GM12878 (cell line): Measurements from ENCODE around the gene NFE2L3. TPM values are rescaled to one million over a fixed set of nuclear protein-coding genes. Genes with fewer than 3 reads are reported as not detected.
A peak's percentile ranks its signal among the peaks of the same experiment; 100 is the strongest.

Source experiments
- CHD1 ChIP-seq: IDR thresholded peaks from 2 replicates; pipeline ENCODE4 v1.6.1; 2012; ENCODE audit warnings: low read depth, low read length, improper control_type of control experiment
- CREB1 ChIP-seq: IDR thresholded peaks from 2 replicates; pipeline ENCODE4 v1.6.1; 2012; ENCODE audit warnings: low read depth, mild to moderate bottlenecking, inconsistent platforms
- EGR1 ChIP-seq, 2 experiments: IDR thresholded peaks; 1 replicate in 1 of 2; 2 replicates in 1 of 2; pipeline ENCODE4 v1.6.1; 2011 to 2012; ENCODE audit warnings: low read depth in 2 of 2, low read length in 2 of 2, borderline replicate concordance in 1 of 2, mild to moderate bottlenecking in 1 of 2, moderate library complexity in 1 of 2
- IKZF1 ChIP-seq: fragments of 450-650 bp; conservative IDR thresholded peaks from 2 replicates; pipeline ENCODE4 v1.6.1; 2017; ENCODE audit warnings: antibody characterized with exemption, mild to moderate bottlenecking
- MEF2B ChIP-seq: fragments of 450-650 bp; IDR thresholded peaks from 2 replicates; pipeline ENCODE4 v1.6.1; 2018; ENCODE audit warnings: mild to moderate bottlenecking, moderate library complexity; ENCODE audit not compliant: partially characterized antibody, poor library complexity, severe bottlenecking
- NR2C1 ChIP-seq: fragments of 450-650 bp; IDR thresholded peaks from 2 replicates; pipeline ENCODE4 v1.6.1; 2017; ENCODE audit warnings: antibody characterized with exemption, mild to moderate bottlenecking, moderate library complexity
- PAX8 ChIP-seq: fragments of 450-650 bp; IDR thresholded peaks from 2 replicates; pipeline ENCODE4 v1.6.1; 2017; ENCODE audit warnings: mild to moderate bottlenecking, moderate library complexity
- RUNX3 ChIP-seq: IDR thresholded peaks from 2 replicates; pipeline ENCODE4 v1.6.1; 2012; ENCODE audit warnings: low read length, inconsistent platforms
- SMARCA5 ChIP-seq: fragments of 450-650 bp; IDR thresholded peaks from 2 replicates; pipeline ENCODE4 v1.6.1; 2017; ENCODE audit warnings: mild to moderate bottlenecking
- YY1 ChIP-seq: IDR thresholded peaks from 2 replicates; pipeline ENCODE4 v1.6.1; 2011; ENCODE audit warnings: low read depth, mild to moderate bottlenecking, low read length
- ZSCAN29 ChIP-seq: fragments of 450-650 bp; IDR thresholded peaks from 2 replicates; pipeline ENCODE4 v1.6.1; 2017; ENCODE audit warnings: mild to moderate bottlenecking, moderate library complexity
- polyA plus RNA-seq, 11 experiments: library from polyadenylated mRNA; depleted of rRNA in 4 of 11; unstranded in 6 of 11; stranded (reverse) in 5 of 11; fragments of >200 nt; fragmentation: Nextera tagmentation in 4 of 11; fragmentation: Illumina TruSeq in 1 of 11; extraction: Ambion mirVana in 4 of 11; extraction: Trizol in 1 of 11; gene quantifications; 1 replicate in 1 of 11; 2 replicates in 10 of 11; pipeline versions ENCODE4 v1.2.1 to v1.2.3, GENCODE V29; 2011 to 2016; ENCODE audit warnings: inconsistent platforms in 2 of 11, missing spikeins in 2 of 11, low read depth in 1 of 11
- total RNA-seq, 4 experiments: library from RNA; depleted of rRNA in 3 of 4; stranded (reverse); fragments of >200 nt in 3 of 4; fragmentation: Illumina TruSeq in 1 of 4; extraction: Trizol in 1 of 4; gene quantifications; 2 replicates each; pipeline versions ENCODE4 v1.2.1 to v1.2.3, GENCODE V29; 2013 to 2021
- TF ChIP-seq, protein P1 (sequence below): fragments of 450-650 bp; formaldehyde crosslinking; IDR thresholded peaks from 2 replicates; pipeline ENCODE4 v1.4.0; 2020; ENCODE audit warnings: mild to moderate bottlenecking, moderate library complexity
- TF ChIP-seq, protein P2 (sequence below): fragments of 450-650 bp; IDR thresholded peaks from 2 replicates; pipeline ENCODE4 v1.6.1; 2016; ENCODE audit warnings: mild to moderate bottlenecking, moderate library complexity, borderline replicate concordance
- TF ChIP-seq, protein P3 (sequence below): fragments of 450-650 bp; IDR thresholded peaks from 2 replicates; pipeline ENCODE4 v1.6.1; 2017; ENCODE audit warnings: mild to moderate bottlenecking, low read depth, inconsistent platforms; ENCODE audit not compliant: poor library complexity, severe bottlenecking
- TF ChIP-seq, protein P4 (sequence below), 3 experiments: IDR thresholded peaks in 2 of 3; conservative IDR thresholded peaks in 1 of 3; 2 replicates each; pipeline ENCODE4 v1.5.1; 2011; ENCODE audit warnings: low read depth in 3 of 3, low read length in 3 of 3, mild to moderate bottlenecking in 3 of 3, control low read depth in 2 of 3, moderate library complexity in 2 of 3, inconsistent platforms in 1 of 3, mixed read lengths in 1 of 3; ENCODE audit not compliant: control insufficient read depth in 2 of 3, insufficient read depth in 1 of 3; ENCODE audit errors: extremely low read depth in 1 of 3

NFE2L3 gene
- total and polyA plus RNA-seq, 10 of the 15 experiments (the other 5 are each of a cell fraction or from before 2014, with no cell fraction given), result 4.4 to 34.9 (median 13.0) TPM

DNA sequence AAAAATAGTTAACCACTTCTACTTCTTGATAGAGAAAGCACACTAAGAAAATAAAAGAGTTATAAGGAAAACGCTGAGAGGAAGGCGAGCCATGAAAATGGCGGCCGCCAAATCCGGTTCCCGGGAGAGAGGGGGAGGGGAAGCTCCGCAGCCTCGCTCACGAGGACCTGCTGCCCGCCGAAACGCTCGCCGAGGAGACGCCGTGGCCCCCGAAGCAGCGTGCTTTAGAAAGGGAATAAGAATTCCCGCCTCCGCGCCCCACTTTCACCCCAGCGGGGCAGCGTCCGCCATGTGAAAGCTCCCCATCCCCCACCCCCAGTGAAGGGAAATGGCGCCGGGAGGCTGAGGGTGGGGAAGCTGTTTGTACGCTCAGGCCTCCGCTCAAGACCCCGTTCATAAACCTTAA is 48.0 kb downstream of the NFE2L3 start (continued):
- TF ChIP-seq SMARCA5, result peak; percentile 13; the same call in 1 of the 2 replicates
- TF ChIP-seq RUNX3, result peak; percentile 2; the same call in 1 of the 2 replicates
- TF ChIP-seq ZSCAN29, result peak; percentile 80
- TF ChIP-seq CREB1, result no peak
- peak; percentile 96 for TF ChIP-seq YY1
- peak; percentile 74 for TF ChIP-seq IKZF1
- TF ChIP-seq MEF2B, result peak; percentile 56
- TF ChIP-seq, protein P1, sequence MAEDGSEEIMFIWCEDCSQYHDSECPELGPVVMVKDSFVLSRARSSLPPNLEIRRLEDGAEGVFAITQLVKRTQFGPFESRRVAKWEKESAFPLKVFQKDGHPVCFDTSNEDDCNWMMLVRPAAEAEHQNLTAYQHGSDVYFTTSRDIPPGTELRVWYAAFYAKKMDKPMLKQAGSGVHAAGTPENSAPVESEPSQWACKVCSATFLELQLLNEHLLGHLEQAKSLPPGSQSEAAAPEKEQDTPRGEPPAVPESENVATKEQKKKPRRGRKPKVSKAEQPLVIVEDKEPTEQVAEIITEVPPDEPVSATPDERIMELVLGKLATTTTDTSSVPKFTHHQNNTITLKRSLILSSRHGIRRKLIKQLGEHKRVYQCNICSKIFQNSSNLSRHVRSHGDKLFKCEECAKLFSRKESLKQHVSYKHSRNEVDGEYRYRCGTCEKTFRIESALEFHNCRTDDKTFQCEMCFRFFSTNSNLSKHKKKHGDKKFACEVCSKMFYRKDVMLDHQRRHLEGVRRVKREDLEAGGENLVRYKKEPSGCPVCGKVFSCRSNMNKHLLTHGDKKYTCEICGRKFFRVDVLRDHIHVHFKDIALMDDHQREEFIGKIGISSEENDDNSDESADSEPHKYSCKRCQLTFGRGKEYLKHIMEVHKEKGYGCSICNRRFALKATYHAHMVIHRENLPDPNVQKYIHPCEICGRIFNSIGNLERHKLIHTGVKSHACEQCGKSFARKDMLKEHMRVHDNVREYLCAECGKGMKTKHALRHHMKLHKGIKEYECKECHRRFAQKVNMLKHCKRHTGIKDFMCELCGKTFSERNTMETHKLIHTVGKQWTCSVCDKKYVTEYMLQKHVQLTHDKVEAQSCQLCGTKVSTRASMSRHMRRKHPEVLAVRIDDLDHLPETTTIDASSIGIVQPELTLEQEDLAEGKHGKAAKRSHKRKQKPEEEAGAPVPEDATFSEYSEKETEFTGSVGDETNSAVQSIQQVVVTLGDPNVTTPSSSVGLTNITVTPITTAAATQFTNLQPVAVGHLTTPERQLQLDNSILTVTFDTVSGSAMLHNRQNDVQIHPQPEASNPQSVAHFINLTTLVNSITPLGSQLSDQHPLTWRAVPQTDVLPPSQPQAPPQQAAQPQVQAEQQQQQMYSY (CRISPR knock-in tag), result peak; percentile 51; the same call in 1 of the 2 replicates
- TF ChIP-seq PAX8, result peak; percentile 92
- TF ChIP-seq, protein P2, sequence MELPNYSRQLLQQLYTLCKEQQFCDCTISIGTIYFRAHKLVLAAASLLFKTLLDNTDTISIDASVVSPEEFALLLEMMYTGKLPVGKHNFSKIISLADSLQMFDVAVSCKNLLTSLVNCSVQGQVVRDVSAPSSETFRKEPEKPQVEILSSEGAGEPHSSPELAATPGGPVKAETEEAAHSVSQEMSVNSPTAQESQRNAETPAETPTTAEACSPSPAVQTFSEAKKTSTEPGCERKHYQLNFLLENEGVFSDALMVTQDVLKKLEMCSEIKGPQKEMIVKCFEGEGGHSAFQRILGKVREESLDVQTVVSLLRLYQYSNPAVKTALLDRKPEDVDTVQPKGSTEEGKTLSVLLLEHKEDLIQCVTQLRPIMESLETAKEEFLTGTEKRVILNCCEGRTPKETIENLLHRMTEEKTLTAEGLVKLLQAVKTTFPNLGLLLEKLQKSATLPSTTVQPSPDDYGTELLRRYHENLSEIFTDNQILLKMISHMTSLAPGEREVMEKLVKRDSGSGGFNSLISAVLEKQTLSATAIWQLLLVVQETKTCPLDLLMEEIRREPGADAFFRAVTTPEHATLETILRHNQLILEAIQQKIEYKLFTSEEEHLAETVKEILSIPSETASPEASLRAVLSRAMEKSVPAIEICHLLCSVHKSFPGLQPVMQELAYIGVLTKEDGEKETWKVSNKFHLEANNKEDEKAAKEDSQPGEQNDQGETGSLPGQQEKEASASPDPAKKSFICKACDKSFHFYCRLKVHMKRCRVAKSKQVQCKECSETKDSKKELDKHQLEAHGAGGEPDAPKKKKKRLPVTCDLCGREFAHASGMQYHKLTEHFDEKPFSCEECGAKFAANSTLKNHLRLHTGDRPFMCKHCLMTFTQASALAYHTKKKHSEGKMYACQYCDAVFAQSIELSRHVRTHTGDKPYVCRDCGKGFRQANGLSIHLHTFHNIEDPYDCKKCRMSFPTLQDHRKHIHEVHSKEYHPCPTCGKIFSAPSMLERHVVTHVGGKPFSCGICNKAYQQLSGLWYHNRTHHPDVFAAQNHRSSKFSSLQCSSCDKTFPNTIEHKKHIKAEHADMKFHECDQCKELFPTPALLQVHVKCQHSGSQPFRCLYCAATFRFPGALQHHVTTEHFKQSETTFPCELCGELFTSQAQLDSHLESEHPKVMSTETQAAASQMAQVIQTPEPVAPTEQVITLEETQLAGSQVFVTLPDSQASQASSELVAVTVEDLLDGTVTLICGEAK, result peak; percentile 36; the same call in 1 of the 2 replicates
- TF ChIP-seq, protein P3, sequence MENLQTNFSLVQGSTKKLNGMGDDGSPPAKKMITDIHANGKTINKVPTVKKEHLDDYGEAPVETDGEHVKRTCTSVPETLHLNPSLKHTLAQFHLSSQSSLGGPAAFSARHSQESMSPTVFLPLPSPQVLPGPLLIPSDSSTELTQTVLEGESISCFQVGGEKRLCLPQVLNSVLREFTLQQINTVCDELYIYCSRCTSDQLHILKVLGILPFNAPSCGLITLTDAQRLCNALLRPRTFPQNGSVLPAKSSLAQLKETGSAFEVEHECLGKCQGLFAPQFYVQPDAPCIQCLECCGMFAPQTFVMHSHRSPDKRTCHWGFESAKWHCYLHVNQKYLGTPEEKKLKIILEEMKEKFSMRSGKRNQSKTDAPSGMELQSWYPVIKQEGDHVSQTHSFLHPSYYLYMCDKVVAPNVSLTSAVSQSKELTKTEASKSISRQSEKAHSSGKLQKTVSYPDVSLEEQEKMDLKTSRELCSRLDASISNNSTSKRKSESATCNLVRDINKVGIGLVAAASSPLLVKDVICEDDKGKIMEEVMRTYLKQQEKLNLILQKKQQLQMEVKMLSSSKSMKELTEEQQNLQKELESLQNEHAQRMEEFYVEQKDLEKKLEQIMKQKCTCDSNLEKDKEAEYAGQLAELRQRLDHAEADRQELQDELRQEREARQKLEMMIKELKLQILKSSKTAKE, result peak; percentile 30
- TF ChIP-seq EGR1 (IDR thresholded peaks at IDR 0.05; ENCODE audit: borderline replicate concordance in 1 of 2, low read depth in 2 of 2, low read length in 2 of 2), result peak in 1 of 2 experiments; percentile 34; a peak in 1 of 3 replicates
- TF ChIP-seq, protein P4, sequence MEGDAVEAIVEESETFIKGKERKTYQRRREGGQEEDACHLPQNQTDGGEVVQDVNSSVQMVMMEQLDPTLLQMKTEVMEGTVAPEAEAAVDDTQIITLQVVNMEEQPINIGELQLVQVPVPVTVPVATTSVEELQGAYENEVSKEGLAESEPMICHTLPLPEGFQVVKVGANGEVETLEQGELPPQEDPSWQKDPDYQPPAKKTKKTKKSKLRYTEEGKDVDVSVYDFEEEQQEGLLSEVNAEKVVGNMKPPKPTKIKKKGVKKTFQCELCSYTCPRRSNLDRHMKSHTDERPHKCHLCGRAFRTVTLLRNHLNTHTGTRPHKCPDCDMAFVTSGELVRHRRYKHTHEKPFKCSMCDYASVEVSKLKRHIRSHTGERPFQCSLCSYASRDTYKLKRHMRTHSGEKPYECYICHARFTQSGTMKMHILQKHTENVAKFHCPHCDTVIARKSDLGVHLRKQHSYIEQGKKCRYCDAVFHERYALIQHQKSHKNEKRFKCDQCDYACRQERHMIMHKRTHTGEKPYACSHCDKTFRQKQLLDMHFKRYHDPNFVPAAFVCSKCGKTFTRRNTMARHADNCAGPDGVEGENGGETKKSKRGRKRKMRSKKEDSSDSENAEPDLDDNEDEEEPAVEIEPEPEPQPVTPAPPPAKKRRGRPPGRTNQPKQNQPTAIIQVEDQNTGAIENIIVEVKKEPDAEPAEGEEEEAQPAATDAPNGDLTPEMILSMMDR (IDR thresholded peaks at IDR 0.05 in 2 of 3, conservative IDR thresholded peaks at IDR 0.05 in 1 of 3; ENCODE audit: control insufficient read depth in 2 of 3, extremely low read depth in 1 of 3, insufficient read depth in 1 of 3, low read depth in 3 of 3, low read length in 3 of 3), result no peak
- TF ChIP-seq NR2C1, result peak; percentile 49
- TF ChIP-seq CHD1, result 0 out of 2 replicates have a peak, but pooled peaks have one; percentile 22
